T-helper 2 cell treated with Interferon-gamma antibody and Interleukin-4, amounts not matched to agents 100 ng/mL and 5 ng/mL, for 36 hours (primary cell): Measurements from ENCODE around the gene E2F7. TPM values are rescaled to one million over a fixed set of nuclear protein-coding genes. Genes with fewer than 3 reads are reported as not detected.

Experiments
- intact Hi-C: fragments of 100-400 bp; cut with micrococcal nuclease; formaldehyde crosslinking; loops from one replicate; pipeline ENCODE4 v1.15.1; 2023
- total RNA-seq: library from RNA; stranded (reverse); gene quantifications from 2 replicates; pipeline ENCODE4 v1.2.3, GENCODE V29; 2022

E2F7 gene
- total RNA-seq, 1 donor from 2014 or later: 21.0 TPM

DNA sequence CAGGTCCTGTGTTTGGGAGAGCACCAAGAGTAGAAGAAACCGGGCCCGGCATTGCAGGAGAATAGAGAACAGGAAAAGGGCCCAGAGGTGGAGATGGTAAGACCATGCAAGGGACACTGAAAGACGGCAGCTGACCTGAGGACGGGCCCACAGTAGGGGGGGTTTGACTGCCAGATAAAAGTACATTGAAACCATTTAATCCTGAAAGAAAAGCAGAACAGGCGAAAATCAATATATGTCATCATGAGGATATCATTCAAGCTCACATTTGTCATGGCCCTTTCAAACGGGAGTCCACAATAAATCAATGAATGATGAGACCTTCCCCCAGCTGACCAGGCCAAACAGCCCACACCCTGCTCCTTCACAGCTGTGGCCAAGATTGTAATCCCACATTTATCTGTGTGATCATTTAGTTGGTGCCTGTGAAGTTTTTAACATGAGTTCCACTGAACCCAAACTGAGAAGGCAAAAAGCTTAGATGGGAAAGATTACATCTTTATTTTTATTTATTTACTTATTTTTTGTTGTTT is 39.5 kb downstream of the E2F7 start:
- intact Hi-C loops: no loop called here

DNA sequence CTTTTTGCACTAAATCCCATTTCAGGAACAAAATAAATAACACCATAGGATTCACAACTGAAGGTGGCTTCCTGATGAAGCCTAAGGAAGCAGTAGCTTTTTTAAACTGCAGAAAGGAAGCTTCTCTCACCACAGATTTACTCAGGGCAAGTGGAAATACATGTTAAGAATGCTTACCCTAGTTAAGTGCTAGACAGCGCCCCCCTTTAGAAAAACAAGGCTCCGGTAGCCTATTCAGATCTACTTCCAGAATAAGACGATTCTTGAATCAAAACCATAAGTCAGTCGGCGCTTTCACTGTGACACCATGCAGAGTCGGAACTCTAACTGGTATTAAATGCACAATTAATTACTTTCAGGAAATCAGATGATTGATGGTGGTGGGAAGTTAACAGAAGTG is 41.9 kb downstream of the E2F7 start:
- intact Hi-C loops: no loop called here

DNA sequence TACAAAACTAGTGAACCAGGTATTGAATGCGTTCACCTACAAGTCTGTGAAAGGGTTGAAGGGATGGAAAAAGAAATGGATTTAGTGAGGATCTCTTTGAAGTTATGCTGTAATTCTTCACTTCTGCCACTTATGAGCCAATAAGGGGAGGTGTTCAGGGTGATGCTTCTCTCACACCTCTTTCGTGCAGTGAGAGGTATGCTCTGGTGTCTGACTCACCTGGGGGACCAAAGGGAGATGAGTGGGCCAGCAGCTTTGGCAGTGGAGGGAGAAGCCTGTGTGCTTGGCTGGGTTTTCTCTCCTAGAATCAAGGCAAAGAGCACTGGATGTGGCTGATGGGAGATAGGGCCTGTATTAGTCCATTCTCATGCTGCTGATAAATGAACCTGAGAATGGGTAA is 45.4 kb downstream of the E2F7 start:
- intact Hi-C loops: loop anchor here (10.0 kb wide), 1 partner anchor 145 kb away; the partner anchor contains the start of gene CSRP2

DNA sequence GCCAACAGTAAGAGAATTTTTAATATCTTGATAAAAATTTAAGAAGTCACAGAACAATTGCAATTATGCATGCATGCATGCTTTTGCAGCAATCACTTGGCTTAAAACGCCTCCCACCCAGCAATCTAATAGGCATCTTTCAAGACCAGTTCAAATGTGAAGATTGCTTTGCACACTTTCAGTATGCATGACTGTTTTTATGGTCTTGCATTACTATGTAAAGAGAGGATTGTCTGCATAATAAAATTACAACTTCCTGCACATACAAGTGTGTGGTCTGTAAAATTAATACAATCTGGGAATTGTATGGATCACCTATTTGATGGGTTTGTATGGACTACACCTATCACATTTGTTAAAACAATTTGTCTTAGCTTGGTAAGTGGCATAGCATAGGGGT is 48.8 kb downstream of the E2F7 start:
- intact Hi-C loops: loop anchor here (10.0 kb wide), 1 partner anchor 142 kb away; the partner anchor contains the start of gene CSRP2

DNA sequence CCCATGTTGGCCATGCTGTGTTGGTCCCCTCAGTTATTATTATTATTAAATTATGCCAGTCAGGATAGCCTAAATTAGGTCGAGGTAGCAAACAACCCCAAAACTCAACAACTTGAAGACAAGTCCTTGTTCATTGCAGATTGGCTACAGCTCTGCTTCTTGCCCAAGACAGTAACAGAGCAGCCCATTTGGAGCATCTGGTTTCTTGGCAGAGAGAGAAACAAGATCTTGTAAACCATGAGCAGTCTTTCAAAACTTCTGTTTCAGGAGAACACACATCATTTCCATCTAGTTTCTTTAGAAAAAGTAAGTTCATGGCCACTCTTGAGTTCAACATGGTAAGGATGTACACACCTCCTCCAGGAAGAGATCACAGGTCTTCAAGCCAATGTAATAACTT is 52.3 kb downstream of the E2F7 start:
- intact Hi-C loops: loop anchor here (10.0 kb wide), 1 partner anchor 138 kb away; the partner anchor contains the start of gene CSRP2

DNA sequence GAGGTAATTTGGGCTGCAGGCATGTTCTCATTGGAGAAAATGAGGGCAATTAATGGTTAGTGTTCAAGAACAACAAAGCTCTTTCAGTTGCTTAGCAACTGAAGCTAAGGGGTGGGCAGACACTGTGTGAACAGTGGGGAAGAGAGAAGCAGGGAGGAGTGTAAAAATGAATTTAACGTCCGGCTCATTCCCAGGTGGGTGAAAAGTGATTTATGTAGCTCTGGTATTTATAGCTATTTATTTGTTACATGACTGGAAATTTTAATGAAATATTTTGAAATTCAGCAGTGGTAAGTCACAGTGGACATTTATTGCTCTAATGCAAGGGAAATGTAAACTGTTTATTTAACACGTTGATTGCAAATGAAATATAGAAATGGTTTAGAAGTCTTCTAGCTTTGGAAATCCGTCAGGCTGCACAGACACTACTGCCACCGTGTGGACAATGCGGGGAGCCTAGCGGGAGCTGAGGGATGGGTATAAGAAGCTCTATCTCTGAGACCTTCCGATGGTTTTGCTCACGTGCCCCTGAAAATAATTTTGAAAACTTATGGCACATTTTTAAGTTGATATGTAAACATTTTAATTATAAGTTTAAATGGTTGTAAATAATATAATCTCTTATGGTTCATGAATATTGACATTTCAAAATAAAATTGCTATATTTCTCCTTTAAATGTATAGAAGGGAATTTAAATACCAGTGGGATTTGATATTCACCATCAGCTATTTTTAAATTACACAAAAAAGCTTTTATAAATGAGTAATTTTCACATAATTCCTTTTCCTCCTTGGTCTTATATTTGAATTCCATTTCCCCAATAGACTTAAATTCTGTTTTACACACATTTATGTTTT is 54.4 kb downstream of the E2F7 start:
- intact Hi-C loops: loop anchor here (1.0 to 10.0 kb wide), 3 partner anchors 136 to 390 kb away; partner anchors contain the start of gene CSRP2

DNA sequence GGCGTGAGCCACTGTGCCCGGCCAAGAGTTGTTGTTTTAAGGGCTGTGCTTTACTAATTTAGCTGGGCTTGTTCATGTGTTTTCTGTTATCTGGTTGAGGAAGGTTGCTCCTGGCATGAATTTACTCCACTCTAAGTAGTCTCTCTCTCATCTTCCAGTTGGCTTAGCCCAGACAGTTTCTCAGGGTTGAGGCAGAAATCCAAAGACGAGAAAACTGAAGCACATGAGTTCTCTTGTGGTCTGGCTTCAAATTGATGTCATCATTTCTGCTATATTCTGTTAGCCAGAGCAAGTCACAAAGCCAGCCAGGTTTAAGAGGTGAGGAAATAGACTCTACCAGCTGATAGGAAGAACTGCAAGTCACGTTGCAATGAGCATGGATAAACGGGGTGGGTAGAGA is 57.9 kb downstream of the E2F7 start:
- intact Hi-C loops: no loop called here

DNA sequence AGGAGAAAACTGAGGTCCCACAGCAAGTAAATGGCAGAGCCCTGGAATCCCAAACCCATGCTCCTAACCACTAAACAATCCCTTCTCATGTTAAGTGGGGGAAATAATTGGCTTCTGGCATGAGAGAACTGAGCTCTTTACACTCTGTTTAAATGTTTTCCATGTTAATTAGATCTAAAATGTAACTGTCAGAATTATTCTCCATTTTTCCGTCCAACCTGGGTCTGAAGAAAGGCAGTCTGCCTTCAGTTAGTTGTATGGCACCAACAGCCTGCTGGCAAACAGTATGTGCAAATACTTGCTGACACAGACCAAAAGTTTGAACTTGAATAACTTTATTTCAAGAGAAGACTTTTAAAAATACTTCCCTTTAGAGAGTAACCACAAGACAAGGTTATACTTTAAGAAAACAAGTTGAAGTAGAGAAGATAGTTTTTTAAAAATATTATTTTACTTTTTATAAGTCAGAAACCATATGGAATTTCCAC is 59.7 kb downstream of the E2F7 start:
- intact Hi-C loops: no loop called here

DNA sequence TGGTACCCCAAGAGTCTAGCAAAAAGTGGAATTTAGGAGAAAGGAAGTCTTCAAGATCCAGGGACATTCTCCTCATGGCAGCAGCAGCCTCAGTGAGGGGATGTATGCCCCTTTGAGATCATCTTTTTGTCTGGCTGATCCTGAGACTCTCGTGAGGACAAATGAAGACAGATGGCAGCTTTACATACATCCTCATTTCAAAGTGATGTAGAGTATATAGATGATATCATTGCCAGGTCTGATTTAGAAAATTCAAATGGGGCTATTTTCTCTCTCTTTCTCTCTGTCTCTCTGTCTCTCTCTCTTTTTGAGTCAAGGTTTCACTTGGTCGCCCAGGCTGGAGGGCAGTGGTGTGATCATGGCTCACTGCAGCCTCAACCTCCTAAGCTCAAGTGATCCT is 61.5 kb downstream of the E2F7 start:
- intact Hi-C loops: no loop called here

DNA sequence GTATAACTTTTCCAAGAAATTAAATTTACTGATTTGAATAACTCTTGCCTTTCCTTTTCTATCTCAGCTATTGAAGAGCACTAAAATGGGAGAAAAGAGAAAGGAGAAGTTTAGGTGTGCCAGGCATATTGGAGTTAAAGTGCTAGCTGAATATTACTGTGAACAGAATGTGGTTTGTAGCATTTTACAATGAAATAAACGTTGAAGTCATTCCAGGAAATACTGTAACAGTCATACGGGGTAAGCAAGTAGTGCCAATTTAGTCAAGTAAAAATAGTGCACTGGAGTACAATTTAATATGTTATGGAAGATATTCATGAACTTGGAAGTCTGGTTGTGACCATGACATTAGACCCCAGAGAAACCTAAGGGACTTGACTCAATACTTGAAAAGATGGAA is 62.1 kb downstream of the E2F7 start:
- intact Hi-C loops: no loop called here

DNA sequence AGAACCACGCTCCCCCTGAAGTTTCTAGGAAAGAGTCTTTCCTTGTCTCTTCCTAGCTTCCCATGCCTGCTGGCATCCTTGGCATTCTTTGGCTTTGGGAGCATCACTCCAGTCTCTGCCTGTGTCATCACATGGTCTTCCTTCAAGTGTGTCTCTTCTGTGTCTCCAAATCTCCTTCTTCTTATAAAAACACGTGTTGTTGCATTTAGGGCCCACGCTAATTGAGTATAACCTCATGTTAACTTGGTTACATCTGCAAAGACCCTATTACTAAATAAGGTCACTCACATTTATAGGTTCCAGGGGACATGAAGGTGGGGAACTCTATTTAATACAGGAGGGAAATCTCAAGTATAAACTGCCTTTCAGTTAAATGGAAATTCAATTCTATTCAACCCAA is 63.0 kb downstream of the E2F7 start:
- intact Hi-C loops: no loop called here

DNA sequence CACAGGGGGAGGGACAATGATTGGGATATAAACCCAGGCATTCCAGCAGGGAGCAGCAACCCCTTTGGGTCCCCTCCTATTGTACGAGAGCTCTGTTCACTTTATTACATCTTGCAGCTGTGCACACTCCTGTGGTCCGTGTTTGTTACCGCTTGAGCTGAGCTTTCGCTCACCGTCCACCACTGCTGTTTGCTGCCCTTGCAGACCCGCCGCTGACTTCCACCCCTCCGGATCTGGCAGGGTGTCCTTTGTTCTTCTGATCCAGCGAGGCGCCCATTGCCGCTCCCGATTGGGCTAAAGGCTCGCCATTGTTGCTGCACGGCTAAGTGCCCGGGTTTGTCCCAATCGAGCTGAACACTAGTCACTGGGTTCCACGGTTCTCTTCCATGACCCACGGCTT is 64.1 kb downstream of the E2F7 start:
- intact Hi-C loops: no loop called here

DNA sequence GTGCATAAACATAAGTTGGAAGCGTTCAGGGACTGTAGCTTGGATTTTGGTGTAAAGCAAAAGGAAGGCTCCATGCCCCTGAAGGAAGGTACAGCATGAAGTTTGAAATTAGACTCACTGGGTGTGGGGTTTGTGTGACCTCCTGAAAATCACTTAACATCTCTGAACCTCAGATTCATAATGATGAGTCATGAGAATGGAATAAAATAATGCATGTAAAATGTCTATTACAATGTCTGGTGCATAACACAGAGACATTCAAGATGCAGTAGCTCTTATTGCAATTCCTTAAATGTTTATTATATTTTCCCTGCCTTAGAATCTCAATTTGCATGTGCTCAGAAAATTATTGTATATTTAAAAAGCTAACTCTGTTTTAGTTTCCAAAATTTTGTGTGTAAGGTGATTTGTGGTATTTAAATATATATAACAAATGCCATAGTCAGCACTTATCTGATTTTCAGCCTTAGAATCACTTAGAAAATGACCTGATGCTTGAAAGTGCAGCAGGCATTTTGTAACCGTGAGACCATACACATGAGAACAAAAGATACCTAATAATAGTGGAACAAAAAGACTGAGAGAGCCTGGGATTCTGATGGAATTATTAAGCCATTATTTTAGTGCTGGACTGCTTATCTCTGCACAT is 66.3 kb downstream of the E2F7 start:
- intact Hi-C loops: no loop called here

DNA sequence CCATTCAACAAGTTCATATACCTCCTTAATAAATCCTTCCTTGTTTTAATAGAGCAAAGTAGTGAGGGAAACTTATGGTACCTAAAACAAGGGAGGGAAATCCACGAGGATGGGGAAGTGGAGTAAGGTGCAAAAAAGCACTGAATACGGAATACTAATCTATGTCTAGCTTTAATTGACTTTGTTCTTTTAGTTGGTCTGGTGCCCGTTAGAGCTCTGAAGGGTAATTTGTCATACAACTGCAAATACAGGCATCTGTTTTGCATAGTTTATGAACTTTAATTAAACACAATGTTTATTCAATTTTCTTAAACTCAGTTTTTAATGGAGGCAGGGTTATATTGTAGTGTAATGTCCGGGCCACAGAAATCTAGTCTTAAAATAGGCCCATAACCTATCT is 67.0 kb downstream of the E2F7 start:
- intact Hi-C loops: no loop called here

DNA sequence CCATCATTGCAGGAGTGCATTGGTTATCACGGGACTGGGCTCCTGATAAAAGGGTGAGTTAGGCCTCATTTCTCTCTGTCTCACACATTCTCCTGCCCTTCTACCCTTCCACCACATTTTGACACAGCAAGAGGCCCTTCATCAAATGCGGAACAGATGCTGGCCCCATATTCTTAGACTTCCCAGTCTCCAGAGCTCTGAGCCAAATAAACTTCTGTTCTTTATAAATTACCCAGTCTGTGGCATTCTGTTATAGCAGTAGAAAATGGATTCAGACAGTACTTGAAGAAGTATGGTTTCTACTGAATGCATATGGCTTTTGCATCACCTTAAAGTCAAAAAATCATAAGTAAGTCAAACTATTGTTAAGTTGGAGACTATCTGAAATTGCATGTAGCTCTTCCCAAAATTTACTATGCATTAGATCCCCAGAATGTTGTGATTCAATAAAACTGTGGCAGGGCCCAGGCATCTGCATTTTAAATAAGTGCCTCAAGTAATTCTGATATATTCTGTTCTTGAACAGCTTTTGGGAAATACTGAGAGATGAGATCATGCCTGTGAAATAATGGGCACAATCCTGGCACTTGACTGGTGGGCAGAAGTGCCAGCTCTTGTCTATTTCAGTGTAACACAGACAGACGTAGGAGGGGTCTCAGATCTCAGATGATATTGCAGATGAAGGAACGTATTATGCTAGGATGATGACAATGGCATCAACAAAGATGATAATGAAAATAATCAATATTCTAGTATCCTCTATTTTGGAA is 68.2 kb downstream of the E2F7 start:
- intact Hi-C loops: no loop called here

DNA sequence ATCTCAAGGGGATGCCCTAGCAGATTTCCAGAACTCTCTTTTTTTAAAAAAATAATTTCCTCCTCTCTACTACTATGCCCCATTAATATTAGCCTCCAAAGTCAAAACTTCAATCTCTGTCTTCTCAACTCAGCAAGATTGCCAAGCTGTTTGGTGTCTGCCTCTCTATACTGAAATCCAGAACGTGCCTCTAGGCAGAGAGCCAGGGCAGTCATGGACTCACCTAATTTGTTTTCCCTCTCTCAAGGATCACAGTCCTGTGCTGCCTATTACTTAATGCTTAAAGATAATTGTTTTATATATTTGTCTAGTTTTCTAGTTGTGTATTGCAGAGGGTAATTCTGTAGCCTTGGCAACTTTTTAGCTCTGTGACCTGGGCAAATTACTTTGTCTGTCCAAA is 74.7 kb downstream of the E2F7 start:
- intact Hi-C loops: no loop called here

DNA sequence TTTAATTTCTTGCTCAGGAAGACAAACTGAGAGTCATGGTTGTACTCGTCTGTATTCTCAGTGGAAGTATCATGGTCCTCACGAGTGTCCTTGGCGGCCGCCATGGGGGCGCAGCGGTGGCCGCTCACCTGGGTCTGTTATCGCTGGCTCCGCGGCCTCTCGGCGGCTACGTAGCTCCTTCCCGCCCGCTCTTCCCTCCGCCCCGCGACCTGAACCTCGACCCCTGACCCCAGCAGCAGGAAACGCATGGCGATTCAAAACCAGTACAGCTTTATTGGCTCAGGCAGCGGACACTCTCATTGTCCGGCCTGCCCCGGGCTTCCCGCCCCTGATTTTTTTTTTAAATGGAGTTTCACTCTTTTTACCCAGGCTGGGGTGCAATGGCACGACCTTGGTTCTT is 80.8 kb downstream of the E2F7 start:
- intact Hi-C loops: no loop called here

DNA sequence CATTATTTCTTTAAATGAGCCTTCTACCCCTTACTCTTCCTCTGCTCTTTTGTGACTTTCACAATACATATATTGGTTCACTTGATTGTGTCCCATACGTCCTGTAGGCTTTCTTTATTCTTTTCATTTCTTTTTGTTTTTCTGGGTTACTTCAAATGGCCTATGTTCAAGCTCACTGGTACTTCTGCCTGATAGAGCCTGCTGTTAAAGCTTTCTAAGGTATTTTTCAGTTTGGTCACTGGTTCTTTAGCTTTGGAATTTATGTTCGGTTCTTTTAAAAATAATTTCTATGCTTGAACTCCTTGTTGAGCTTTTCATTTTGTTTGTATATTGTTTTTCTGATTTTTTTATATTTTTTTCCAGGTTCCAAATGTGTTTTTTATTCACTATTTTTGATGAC is 81.9 kb downstream of the E2F7 start:
- intact Hi-C loops: no loop called here

DNA sequence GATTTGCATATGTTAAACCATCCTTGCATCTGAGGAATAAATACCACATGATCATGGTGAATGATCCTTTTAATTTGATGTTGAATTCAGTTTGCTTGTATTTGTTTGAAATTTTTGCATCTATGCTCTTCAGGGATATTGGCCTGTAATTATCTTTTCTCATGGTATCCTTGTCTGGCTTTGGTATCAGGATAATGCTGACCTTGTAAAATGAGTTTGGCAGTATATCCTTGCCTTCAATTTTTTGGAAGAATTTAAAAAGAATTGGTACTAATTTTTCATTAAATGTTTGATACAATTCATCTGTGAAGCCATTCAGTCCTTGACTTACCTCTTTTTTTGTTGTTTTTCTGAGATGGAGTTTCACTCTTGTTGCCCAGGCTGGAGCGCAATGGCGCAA is 85.2 kb downstream of the E2F7 start:
- intact Hi-C loops: no loop called here

DNA sequence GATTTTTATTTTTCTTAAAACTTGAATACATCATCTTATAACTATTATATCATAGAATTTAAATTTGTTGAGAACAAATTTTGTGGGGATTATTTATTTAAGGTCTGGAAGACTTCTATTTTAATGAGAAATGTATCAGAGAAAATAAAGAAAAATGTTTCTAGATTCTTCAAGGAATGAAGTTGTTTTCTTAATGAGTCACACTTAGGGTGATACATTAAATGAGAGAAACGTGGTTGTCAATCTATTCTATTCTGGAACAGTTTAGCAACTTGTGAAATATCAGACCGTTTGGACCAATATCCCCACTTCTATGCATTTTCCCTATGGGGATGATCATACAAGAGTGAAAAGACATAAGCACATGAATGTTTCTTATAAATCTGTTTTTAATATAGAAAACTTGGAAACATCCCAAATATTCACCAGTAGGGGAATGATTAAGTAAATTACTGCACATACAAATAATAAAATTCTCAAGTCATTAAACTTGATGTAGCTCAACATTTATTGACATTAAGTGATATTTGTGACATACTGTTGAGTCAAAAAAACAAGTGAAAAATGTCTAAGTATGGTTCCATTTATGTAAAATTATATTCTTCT is 88.5 kb downstream of the E2F7 start:
- intact Hi-C loops: no loop called here
